GM19099 (cell line): ENCODE data around the gene SELENOM.

ENCODE experiments used
- POLR2A ChIP-seq: IDR thresholded peaks from 3 replicates; pipeline ENCODE4 v1.6.1; 2011; ENCODE audit warnings: low read depth; ENCODE audit not compliant: insufficient read length; ENCODE audit errors: extremely low read depth

SELENOM gene

GRCh38 chr22:31139066-31139465 lies 31.7 kb upstream of the SELENOM start:
- TF ChIP-seq POLR2A: no peak

GRCh38 chr22:31138126-31138525 lies 30.8 kb upstream of the SELENOM start:
- TF ChIP-seq POLR2A: no peak

GRCh38 chr22:31137721-31138120 lies 30.4 kb upstream of the SELENOM start:
- TF ChIP-seq POLR2A: no peak

- no peak for TF ChIP-seq POLR2A
These were observed 29.3 kb upstream of the SELENOM start for GRCh38 chr22:31136711-31137110.

GRCh38 chr22:31136155-31136554 lies 28.8 kb upstream of the SELENOM start:
- TF ChIP-seq POLR2A: no peak

GRCh38 chr22:31135706-31136105 lies 28.3 kb upstream of the SELENOM start:
- no peak for TF ChIP-seq POLR2A

- TF ChIP-seq POLR2A: no peak
These were observed 27.3 kb upstream of the SELENOM start for GRCh38 chr22:31134688-31135087.

- TF ChIP-seq POLR2A: no peak
These were observed 26.5 kb upstream of the SELENOM start for GRCh38 chr22:31133911-31134310.

- TF ChIP-seq POLR2A: no peak
These were observed 23.5 kb upstream of the SELENOM start for GRCh38 chr22:31130873-31131272.

GRCh38 chr22:31128156-31128555 lies 20.8 kb upstream of the SELENOM start:
- TF ChIP-seq POLR2A: no peak

- TF ChIP-seq POLR2A: no peak
These were observed 19.9 kb upstream of the SELENOM start for GRCh38 chr22:31127181-31127772.

- TF ChIP-seq POLR2A: no peak
These were observed 19.5 kb upstream of the SELENOM start for GRCh38 chr22:31126869-31127175.

GRCh38 chr22:31126128-31126868 lies 18.9 kb upstream of the SELENOM start:
- TF ChIP-seq POLR2A: no peak

GRCh38 chr22:31125521-31126117 lies 18.3 kb upstream of the SELENOM start:
- TF ChIP-seq POLR2A: no peak

GRCh38 chr22:31124811-31125465 lies 17.6 kb upstream of the SELENOM start:
- TF ChIP-seq POLR2A: no peak

- no peak for TF ChIP-seq POLR2A
These were observed 16.9 kb upstream of the SELENOM start for GRCh38 chr22:31124290-31124689.
